GM12878 (cell line): ENCODE measurements around the gene HK2. TPM values are rescaled to one million over a fixed set of nuclear protein-coding genes. Genes with fewer than 3 reads are reported as not detected.

Source experiments
- ATAC-seq: fragments of 200-7000 bp; cut with Tn5 transposase; 3 replicates; pipeline ENCODE4 v1.9.1; 2020; ENCODE audit warnings: mild to moderate bottlenecking, moderate library complexity
- BruUV-seq: library from RNA; stranded (reverse); fragments of 400-500 nt; replicated peaks from 2 replicates; lab custom pipeline; 2021; lab: Mats Ljungman, UMichigan
- CTCF ChIA-PET: fragments of 300-600 bp; sonication (Branson Sonifier 250); formaldehyde crosslinking; extraction: SDS; loops from one replicate; lab custom pipeline; 2021; ENCODE audit warnings: inconsistent platforms; lab: Yijun Ruan, JAX
- POLR2A ChIA-PET: fragments of 350-600 bp; formaldehyde crosslinking; extraction: SDS; loops from one replicate; lab custom pipeline; 2021; ENCODE audit warnings: inconsistent platforms; lab: Charles Lee
- RAD21 ChIA-PET: fragments of 300-600 bp; sonication (Branson Sonifier 250); formaldehyde crosslinking; loops from one replicate; lab custom pipeline; 2023; ENCODE audit warnings: antibody characterized with exemption; ENCODE audit not compliant: unreplicated experiment; lab: Charles Lee
- SMC1A ChIA-PET: fragments of 300-600 bp; sonication (Branson Sonifier 250); formaldehyde crosslinking; loops from one replicate; lab custom pipeline; 2023; ENCODE audit not compliant: unreplicated experiment, uncharacterized antibody; lab: Charles Lee
- DNase-seq: peaks from one replicate; pipeline ENCODE4 v3.0.0-alpha.2; 2011; ENCODE audit warnings: low read depth, low spot score
- FAIRE-seq: peaks from 3 replicates; lab custom pipeline; 2011; peaks lifted over from hg19 to GRCh38; lab: Jason Lieb, UNC
- H2AFZ ChIP-seq: 2 replicates; pipeline ENCODE4 v1.6.0; 2011; ENCODE audit warnings: low read depth, low read length, control low read depth; ENCODE audit not compliant: control insufficient read depth
- H3K27ac ChIP-seq: 2 replicates; pipeline ENCODE4 v1.5.1; 2011; ENCODE audit warnings: control low read depth; ENCODE audit not compliant: control insufficient read depth, insufficient read depth
- H3K27me3 ChIP-seq, 2 experiments: replicated peaks in 1 of 2; 2 replicates each; pipeline versions ENCODE4 v1.6.0 to v1.6.1; 2011; ENCODE audit warnings: low read length in 1 of 2; ENCODE audit not compliant: control insufficient read depth in 2 of 2, insufficient read depth in 2 of 2
- H3K36me3 ChIP-seq, 2 experiments: 2 replicates each; pipeline ENCODE4 v1.5.1; 2011; ENCODE audit warnings: low read length in 1 of 2; ENCODE audit not compliant: control insufficient read depth in 2 of 2, insufficient read depth in 2 of 2
- H3K4me1 ChIP-seq: 2 replicates; pipeline ENCODE4 v1.6.1; 2011; ENCODE audit warnings: mild to moderate bottlenecking, low read length, moderate library complexity, mixed read lengths; ENCODE audit not compliant: control insufficient read depth, insufficient read depth
- H3K4me2 ChIP-seq: 2 replicates; pipeline ENCODE4 v1.6.0; 2011; ENCODE audit warnings: control low read depth; ENCODE audit not compliant: control insufficient read depth, insufficient read depth
- H3K4me3 ChIP-seq: fragments of 200-600 bp; sonication (generic); 2 replicates; pipeline ENCODE4 v1.5.1; 2016
- H3K79me2 ChIP-seq: 2 replicates; pipeline ENCODE4 v1.6.0; 2011; ENCODE audit warnings: low read length; ENCODE audit not compliant: control insufficient read depth, insufficient read depth
- H3K9ac ChIP-seq: 2 replicates; pipeline ENCODE4 v1.8.0; 2011; ENCODE audit warnings: low read length, control low read depth, mixed read lengths; ENCODE audit not compliant: control insufficient read depth, insufficient read depth
- H3K9me3 ChIP-seq: replicated peaks from 3 replicates; pipeline ENCODE4 v1.5.1; 2011; ENCODE audit warnings: mild to moderate bottlenecking, low read length; ENCODE audit not compliant: control insufficient read depth, insufficient read depth
- H4K20me1 ChIP-seq: 2 replicates; pipeline ENCODE4 v1.6.0; 2011; ENCODE audit not compliant: control insufficient read depth, insufficient read depth
- CBFB ChIP-seq: IDR thresholded peaks from 2 replicates; pipeline ENCODE4 v1.6.1; 2016; ENCODE audit warnings: antibody characterized with exemption, low read depth
- CREM ChIP-seq: IDR thresholded peaks from 2 replicates; pipeline ENCODE4 v1.6.1; 2014; ENCODE audit warnings: antibody characterized with exemption, low read depth
- E4F1 ChIP-seq: fragments of 450-650 bp; IDR thresholded peaks from 2 replicates; pipeline ENCODE4 v1.6.1; 2018; ENCODE audit warnings: borderline replicate concordance, mild to moderate bottlenecking; ENCODE audit not compliant: partially characterized antibody
- HSF1 ChIP-seq: fragments of 150-350 bp; IDR thresholded peaks from 2 replicates; pipeline ENCODE4 v1.6.1; 2014; ENCODE audit warnings: mild to moderate bottlenecking, low read depth, low read length
- JUND ChIP-seq: IDR thresholded peaks from 2 replicates; pipeline ENCODE4 v1.6.1; 2012; ENCODE audit warnings: low read depth, mild to moderate bottlenecking, low read length, improper control_type of control experiment, moderate library complexity
- KLF5 ChIP-seq: fragments of 450-650 bp; IDR thresholded peaks from 2 replicates; pipeline ENCODE4 v1.6.1; 2014; ENCODE audit warnings: mild to moderate bottlenecking; ENCODE audit not compliant: partially characterized antibody
- NBN ChIP-seq: fragments of 450-650 bp; IDR thresholded peaks from 2 replicates; pipeline ENCODE4 v1.6.1; 2016
- SUPT20H ChIP-seq: IDR thresholded peaks from 2 replicates; pipeline ENCODE4 v1.6.1; 2011; ENCODE audit warnings: low read depth, mild to moderate bottlenecking, low read length, moderate library complexity, borderline replicate concordance; ENCODE audit not compliant: control insufficient read depth
- TAF1 ChIP-seq: IDR thresholded peaks from 2 replicates; pipeline ENCODE4 v1.6.1; 2011; ENCODE audit warnings: mild to moderate bottlenecking, low read depth, low read length, borderline replicate concordance
- WGBS: methylation state at CpG from one replicate; pipeline ENCODE4 v1.1.6; 2016; ENCODE audit warnings: low lambda C conversion rate; ENCODE audit not compliant: insufficient replicate concordance, insufficient coverage; ENCODE audit errors: missing lambda C conversion rate; 5-methylcytosine and 5-hydroxymethylcytosine counted together
- in situ Hi-C: fragments of 300-500 bp; cut with MboI; formaldehyde crosslinking; loops from 9 replicates; pipeline ENCODE4 v1.14.3; 2018; ENCODE audit warnings: mixed read lengths
- intact Hi-C: fragments of 100-400 bp; cut with micrococcal nuclease; formaldehyde crosslinking; loops from one replicate; pipeline ENCODE4 v1.14.2; 2022; ENCODE audit not compliant: unreplicated experiment
- polyA plus RNA-seq, 11 experiments: library from polyadenylated mRNA; depleted of rRNA in 4 of 11; unstranded in 6 of 11; stranded (reverse) in 5 of 11; fragments of >200 nt; fragmentation: Nextera tagmentation in 4 of 11; fragmentation: Illumina TruSeq in 1 of 11; extraction: Ambion mirVana in 4 of 11; extraction: Trizol in 1 of 11; gene quantifications; 1 replicate in 1 of 11; 2 replicates in 10 of 11; pipeline versions ENCODE4 v1.2.1 to v1.2.3, GENCODE V29; 2011 to 2016; ENCODE audit warnings: inconsistent platforms in 2 of 11, missing spikeins in 2 of 11, low read depth in 1 of 11
- total RNA-seq, 4 experiments: library from RNA; depleted of rRNA in 3 of 4; stranded (reverse); fragments of >200 nt in 3 of 4; fragmentation: Illumina TruSeq in 1 of 4; extraction: Trizol in 1 of 4; gene quantifications; 2 replicates each; pipeline versions ENCODE4 v1.2.1 to v1.2.3, GENCODE V29; 2013 to 2021
- TF ChIP-seq, protein P1 (sequence below): fragments of 450-650 bp; IDR thresholded peaks from 2 replicates; pipeline ENCODE4 v1.6.1; 2014; ENCODE audit warnings: mild to moderate bottlenecking

The HK2 gene
- total and polyA plus RNA-seq, 10 of the 15 experiments (the other 5 are each of a cell fraction or from before 2014, with no cell fraction given), result 5.0 to 73.1 (median 20.2) TPM

- TF ChIP-seq E4F1 (no peak), SUPT20H (no peak), NBN (no peak), JUND (no peak), TAF1 (no peak), KLF5 (no peak), HSF1 (no peak)
These were observed 27.5 kb upstream of the HK2 start (continued) for GRCh38 chr2:74806355-74806839.

DNA sequence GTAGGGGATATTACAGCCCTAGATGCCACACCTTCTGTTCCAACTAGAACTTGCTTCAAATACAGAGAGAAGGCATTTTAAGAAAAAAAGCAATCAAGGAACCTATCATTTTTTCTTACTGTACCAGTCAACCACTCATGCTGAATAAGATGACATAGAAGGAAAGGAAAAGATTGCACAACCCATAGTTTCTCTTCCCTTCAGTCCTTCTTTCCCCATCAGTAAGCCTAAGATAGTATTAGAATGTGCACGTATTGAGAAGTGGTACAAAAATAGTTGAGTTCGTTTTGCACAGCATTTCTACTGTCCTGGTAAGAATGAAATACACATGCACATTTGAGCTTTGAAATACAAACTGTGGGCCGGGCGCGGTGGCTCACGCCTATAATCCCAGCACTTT, 27.0 kb upstream of the HK2 start:
- intact Hi-C loops, result no loop called here

More for the DNA sequence above, 27.0 kb upstream of the HK2 start:
- no peak overlapping the region for H3K4me2 ChIP-seq
- H3K36me3 ChIP-seq, result no peaks in the 10 kb centered on the region
- FAIRE-seq, result no peak
- no peaks in the 10 kb centered on the region for H3K9me3 ChIP-seq
- ChIA-PET SMC1A (no interaction called here), POLR2A (no interaction called here), CTCF (no interaction called here), RAD21 (no interaction called here)
- H3K27ac ChIP-seq, result no peak overlapping the region
- H3K27me3 ChIP-seq, result no peaks in the 10 kb centered on the region; a peak in 1 of 4 replicates
- H4K20me1 ChIP-seq, result no peaks in the 10 kb centered on the region
- no peaks in the 10 kb centered on the region for H3K79me2 ChIP-seq
- ATAC-seq, result no peak
- H3K4me1 ChIP-seq, result no peaks in the 10 kb centered on the region
- TF ChIP-seq CBFB, result no peak
- TF ChIP-seq CREM, result no peak
- TF ChIP-seq, protein P1, sequence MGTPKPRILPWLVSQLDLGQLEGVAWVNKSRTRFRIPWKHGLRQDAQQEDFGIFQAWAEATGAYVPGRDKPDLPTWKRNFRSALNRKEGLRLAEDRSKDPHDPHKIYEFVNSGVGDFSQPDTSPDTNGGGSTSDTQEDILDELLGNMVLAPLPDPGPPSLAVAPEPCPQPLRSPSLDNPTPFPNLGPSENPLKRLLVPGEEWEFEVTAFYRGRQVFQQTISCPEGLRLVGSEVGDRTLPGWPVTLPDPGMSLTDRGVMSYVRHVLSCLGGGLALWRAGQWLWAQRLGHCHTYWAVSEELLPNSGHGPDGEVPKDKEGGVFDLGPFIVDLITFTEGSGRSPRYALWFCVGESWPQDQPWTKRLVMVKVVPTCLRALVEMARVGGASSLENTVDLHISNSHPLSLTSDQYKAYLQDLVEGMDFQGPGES, result no peak
- no peak for TF ChIP-seq TAF1
- in situ Hi-C loops, result no loop called here
- H2AFZ ChIP-seq, result no peak overlapping the region
- BruUV-seq, result no TSS peak
- no peak overlapping the region for H3K4me3 ChIP-seq
- H3K9ac ChIP-seq, result no peak overlapping the region
- no peak for DNase-seq
- 62% methylated on average over 6 of the region's 6 CpGs for WGBS
